Thyroid gland (tissue), 4 donors: ENCODE data around the gene CDK11A.
"Not testable (repeated sequence)": the region's sequence is repeated elsewhere in the genome, so short reads cannot be mapped to it uniquely, and the experiment has no call there.

ENCODE experiments used
- POLR2A ChIP-seq, 2 donors: fragments of 450-650 bp; IDR thresholded peaks; one replicate each; pipeline ENCODE4 v1.6.1; 2017; ENCODE audit warnings: antibody characterized with exemption in 2 of 2, mild to moderate bottlenecking in 2 of 2, moderate library complexity in 1 of 2
- TF ChIP-seq, protein P1 (sequence below), 6 experiments: fragments of 200-600 bp in 3 of 6; fragments of 450-650 bp in 3 of 6; sonication (generic) in 3 of 6; IDR thresholded peaks; one replicate each; pipeline ENCODE4 v1.5.1; 2016 to 2019; ENCODE audit warnings: antibody characterized with exemption in 6 of 6, mild to moderate bottlenecking in 2 of 6, inconsistent platforms in 1 of 6, moderate library complexity in 1 of 6

DNA sequence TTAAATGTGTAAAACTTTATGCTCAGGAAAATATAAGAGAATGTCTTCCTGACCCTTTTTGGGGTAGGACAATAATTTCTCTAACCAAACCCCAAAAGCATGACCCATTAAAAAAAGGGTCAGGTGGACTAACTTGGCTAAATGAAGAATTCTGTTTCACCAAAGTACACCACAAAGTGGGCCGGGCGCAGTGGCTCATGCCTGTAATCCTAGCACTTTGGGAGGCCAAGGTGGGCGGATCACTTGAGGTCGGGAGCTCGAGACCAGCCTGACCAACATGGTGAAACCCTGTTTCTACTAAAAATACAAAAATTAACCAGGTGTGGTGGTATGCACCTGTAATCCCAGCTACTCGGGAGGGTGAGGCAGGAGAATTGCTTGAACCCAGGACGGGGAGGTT lies 34.6 kb downstream of the CDK11A start:
- TF ChIP-seq, protein P1, sequence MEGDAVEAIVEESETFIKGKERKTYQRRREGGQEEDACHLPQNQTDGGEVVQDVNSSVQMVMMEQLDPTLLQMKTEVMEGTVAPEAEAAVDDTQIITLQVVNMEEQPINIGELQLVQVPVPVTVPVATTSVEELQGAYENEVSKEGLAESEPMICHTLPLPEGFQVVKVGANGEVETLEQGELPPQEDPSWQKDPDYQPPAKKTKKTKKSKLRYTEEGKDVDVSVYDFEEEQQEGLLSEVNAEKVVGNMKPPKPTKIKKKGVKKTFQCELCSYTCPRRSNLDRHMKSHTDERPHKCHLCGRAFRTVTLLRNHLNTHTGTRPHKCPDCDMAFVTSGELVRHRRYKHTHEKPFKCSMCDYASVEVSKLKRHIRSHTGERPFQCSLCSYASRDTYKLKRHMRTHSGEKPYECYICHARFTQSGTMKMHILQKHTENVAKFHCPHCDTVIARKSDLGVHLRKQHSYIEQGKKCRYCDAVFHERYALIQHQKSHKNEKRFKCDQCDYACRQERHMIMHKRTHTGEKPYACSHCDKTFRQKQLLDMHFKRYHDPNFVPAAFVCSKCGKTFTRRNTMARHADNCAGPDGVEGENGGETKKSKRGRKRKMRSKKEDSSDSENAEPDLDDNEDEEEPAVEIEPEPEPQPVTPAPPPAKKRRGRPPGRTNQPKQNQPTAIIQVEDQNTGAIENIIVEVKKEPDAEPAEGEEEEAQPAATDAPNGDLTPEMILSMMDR (IDR thresholded peaks at IDR 0.05): not testable (repeated sequence)
- TF ChIP-seq POLR2A (IDR thresholded peaks at IDR 0.05): not testable (repeated sequence)
